ENCODE results near the gene VTI1B. TPM values are rescaled to one million over a fixed set of nuclear protein-coding genes. Genes with fewer than 3 reads are reported as not detected.

Gene VTI1B, protein sequence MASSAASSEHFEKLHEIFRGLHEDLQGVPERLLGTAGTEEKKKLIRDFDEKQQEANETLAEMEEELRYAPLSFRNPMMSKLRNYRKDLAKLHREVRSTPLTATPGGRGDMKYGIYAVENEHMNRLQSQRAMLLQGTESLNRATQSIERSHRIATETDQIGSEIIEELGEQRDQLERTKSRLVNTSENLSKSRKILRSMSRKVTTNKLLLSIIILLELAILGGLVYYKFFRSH
- total RNA-seq (10 to 100 TPM; 43.0 to 84.3 (median 58.9) TPM), polyA plus RNA-seq (100 to 1,000 TPM in 1 of 3 donors, 10 to 100 TPM in 2; 82.7 to 114 (median 95.1) TPM)
- long read RNA-seq, donor 1, full-length matches to known transcripts: 6 of 21 reads
- long read RNA-seq, donor 1, partial matches to known transcripts: 15 of 21 reads
- long read RNA-seq, donor 1, other reads (novel, unspliced or antisense): 0 of 21 reads
- long read RNA-seq, donor 2, full-length matches to known transcripts: 21 of 39 reads
- long read RNA-seq, donor 2, partial matches to known transcripts: 18 of 39 reads
- long read RNA-seq, donor 2, other reads (novel, unspliced or antisense): 0 of 39 reads
- long read RNA-seq, donor 3, full-length matches to known transcripts: 14 of 31 reads
- long read RNA-seq, donor 3, partial matches to known transcripts: 17 of 31 reads
- long read RNA-seq, donor 3, other reads (novel, unspliced or antisense): 0 of 31 reads
- long read RNA-seq, donor 4, full-length matches to known transcripts: 5 of 5 reads
- long read RNA-seq, donor 4, partial matches to known transcripts: 0 of 5 reads
- long read RNA-seq, donor 4, other reads (novel, unspliced or antisense): 0 of 5 reads
- long read RNA-seq, donor 5, full-length matches to known transcripts: 10 of 28 reads
- long read RNA-seq, donor 5, partial matches to known transcripts: 18 of 28 reads
- long read RNA-seq, donor 5, other reads (novel, unspliced or antisense): 0 of 28 reads
- long read RNA-seq, donor 6, full-length matches to known transcripts: 55 of 104 reads
- long read RNA-seq, donor 6, partial matches to known transcripts: 49 of 104 reads
- long read RNA-seq, donor 6, other reads (novel, unspliced or antisense): 0 of 104 reads
- long read RNA-seq, donor 7, full-length matches to known transcripts: 18 of 40 reads
- long read RNA-seq, donor 7, partial matches to known transcripts: 22 of 40 reads
- long read RNA-seq, donor 7, other reads (novel, unspliced or antisense): 0 of 40 reads
- long read RNA-seq, donor 8, full-length matches to known transcripts: 21 of 56 reads
- long read RNA-seq, donor 8, partial matches to known transcripts: 35 of 56 reads
- long read RNA-seq, donor 8, other reads (novel, unspliced or antisense): 0 of 56 reads
- long read RNA-seq, donor 9, full-length matches to known transcripts: 14 of 32 reads
- long read RNA-seq, donor 9, partial matches to known transcripts: 18 of 32 reads
- long read RNA-seq, donor 9, other reads (novel, unspliced or antisense): 0 of 32 reads
- long read RNA-seq, donor 10, full-length matches to known transcripts: 14 of 20 reads
- long read RNA-seq, donor 10, partial matches to known transcripts: 6 of 20 reads
- long read RNA-seq, donor 10, other reads (novel, unspliced or antisense): 0 of 20 reads

DNA sequence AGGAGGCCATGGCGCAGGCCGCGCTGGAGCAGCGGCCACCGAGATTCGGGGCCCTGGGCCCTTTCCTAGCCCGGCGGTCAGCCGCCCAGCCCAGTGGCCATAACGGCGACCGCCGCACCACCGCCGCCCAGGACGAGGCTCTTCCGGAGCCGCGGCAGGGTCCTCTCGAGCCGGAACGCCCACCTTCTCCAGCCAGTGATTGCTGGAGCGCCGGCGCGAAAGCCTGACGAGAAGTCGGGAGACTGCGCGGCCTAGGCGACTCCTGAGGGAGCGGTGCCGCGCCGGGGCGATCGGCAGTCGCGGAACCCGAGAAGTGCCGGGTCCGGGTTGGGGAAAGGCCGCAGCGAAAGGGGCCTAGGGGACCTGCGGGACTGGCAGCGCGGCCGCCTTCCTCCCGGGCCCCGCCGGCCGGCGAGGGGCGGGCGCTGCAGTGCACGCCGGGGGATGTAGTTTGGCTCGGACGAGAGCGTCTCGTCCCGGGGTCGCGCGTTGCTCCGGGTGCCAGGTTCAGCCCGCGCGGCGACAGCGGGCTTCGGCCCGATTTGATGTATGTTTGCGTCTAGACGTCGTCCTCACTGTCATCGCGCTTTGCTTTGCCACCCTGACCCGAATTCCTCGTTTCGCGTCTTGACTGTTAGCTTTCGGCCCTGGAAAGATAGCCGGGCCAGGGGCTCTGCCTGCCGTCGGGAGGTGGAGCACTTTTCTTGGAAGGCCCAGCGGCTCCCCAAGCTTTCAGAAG, at the start of gene VTI1B:
TSS of gene VTI1B (minus strand) at position 153 of the 739 bp plus-strand sequence. CDS start at position 10, 143 bp downstream.
- peaks cover 4 to 23% (median 15%) of the 10 kb centered on the region in 4 donors for H3K36me3 ChIP-seq
- H3K9me3 ChIP-seq: no peaks in the 10 kb centered on the region
- H3K4me1 ChIP-seq: peaks cover 15 to 51% (median 35%) of the 10 kb centered on the region in 4 donors
- peak; percentile 72 to 96 for DNase-seq
- no peaks in the 10 kb centered on the region for H3K27me3 ChIP-seq
- intact Hi-C loops (cut with DNase I; ENCODE audit: low total_unique reads): no loop called here
- peak within 1 kb of the TSS; percentile 97 to 99 (median 98) for H3K27ac ChIP-seq
- TF ChIP-seq POLR2A (IDR thresholded peaks at IDR 0.05): peak in 1 of 4 donors; percentile 29
- no peak for TF ChIP-seq EP300 (IDR thresholded peaks at IDR 0.05)
- peak in 2 of 3 donors; percentile 20 to 81 for TF ChIP-seq POLR2AphosphoS5 (IDR thresholded peaks at IDR 0.05)
- H3K4me3 ChIP-seq: peak within 1 kb of the TSS; percentile 78 to 95 (median 88)
- WGBS, 5 donors: 0 to 1% (median 0%) methylated on average over 21 to 87 of the region's 87 CpGs

DNA sequence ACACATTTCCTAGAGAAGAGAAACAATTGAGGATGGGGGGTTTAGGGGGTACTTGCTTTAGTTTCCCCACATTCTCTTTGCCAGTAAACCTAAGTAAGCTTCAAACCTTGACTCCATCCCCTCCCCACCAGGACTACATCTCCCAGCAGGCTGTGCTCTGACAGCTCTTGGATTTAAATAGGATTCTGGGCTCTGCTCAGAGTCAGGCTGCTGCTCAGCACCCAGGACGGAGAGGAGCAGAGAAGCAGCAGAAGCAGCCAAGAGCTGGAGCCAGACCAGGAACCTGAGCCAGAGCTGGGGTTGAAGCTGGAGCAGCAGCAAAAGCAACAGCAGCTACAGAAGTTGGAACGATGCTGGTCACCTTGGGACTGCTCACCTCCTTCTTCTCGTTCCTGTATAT, 47.9 kb upstream of the VTI1B start:
- 4 to 19% (median 7%) methylated on average over 3 of the region's 3 CpGs for WGBS, 5 donors
- H3K9me3 ChIP-seq: no peaks in the 10 kb centered on the region
- H3K4me1 ChIP-seq: peaks cover 0 to 16% (median 7%) of the 10 kb centered on the region in 4 donors
- DNase-seq: peak; percentile 69 to 87
- no peaks in the 10 kb centered on the region for H3K36me3 ChIP-seq
- intact Hi-C loops (cut with DNase I; ENCODE audit: low total_unique reads): no loop called here
- peak overlapping the region in 4 of 5 donors; percentile 16 to 72 (median 57) for H3K27ac ChIP-seq
- H3K4me3 ChIP-seq: peak overlapping the region in 3 of 4 donors; percentile 15 to 29 (median 27)
- TF ChIP-seq EP300 (IDR thresholded peaks at IDR 0.05) (no peak), POLR2AphosphoS5 (IDR thresholded peaks at IDR 0.05) (peak in 2 of 3 donors; percentile 4 to 43)
- TF ChIP-seq, protein P1, sequence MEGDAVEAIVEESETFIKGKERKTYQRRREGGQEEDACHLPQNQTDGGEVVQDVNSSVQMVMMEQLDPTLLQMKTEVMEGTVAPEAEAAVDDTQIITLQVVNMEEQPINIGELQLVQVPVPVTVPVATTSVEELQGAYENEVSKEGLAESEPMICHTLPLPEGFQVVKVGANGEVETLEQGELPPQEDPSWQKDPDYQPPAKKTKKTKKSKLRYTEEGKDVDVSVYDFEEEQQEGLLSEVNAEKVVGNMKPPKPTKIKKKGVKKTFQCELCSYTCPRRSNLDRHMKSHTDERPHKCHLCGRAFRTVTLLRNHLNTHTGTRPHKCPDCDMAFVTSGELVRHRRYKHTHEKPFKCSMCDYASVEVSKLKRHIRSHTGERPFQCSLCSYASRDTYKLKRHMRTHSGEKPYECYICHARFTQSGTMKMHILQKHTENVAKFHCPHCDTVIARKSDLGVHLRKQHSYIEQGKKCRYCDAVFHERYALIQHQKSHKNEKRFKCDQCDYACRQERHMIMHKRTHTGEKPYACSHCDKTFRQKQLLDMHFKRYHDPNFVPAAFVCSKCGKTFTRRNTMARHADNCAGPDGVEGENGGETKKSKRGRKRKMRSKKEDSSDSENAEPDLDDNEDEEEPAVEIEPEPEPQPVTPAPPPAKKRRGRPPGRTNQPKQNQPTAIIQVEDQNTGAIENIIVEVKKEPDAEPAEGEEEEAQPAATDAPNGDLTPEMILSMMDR (IDR thresholded peaks at IDR 0.05): no peak
- H3K27me3 ChIP-seq: peaks cover 0 to 4% (median 0%) of the 10 kb centered on the region in 3 donors

DNA sequence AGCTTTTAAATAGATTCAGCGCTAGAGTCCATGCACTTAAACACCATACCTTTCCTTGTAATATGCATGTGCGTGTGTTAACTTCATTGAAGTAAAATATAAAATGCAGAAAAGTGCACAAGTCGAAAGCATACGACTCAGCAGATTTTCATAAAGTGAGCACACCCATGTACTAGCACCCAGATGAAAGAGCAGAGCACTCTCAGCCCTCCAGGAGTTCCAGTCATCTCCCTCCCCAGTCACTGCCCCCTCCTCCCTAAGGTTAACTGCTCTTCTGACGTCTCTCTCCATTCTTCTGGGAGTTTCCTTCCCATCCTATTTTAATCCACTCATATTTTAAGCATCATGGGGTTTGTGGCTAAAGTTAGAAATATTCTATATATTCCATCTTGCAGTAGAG, 47.4 kb upstream of the VTI1B start:
- no peaks in the 10 kb centered on the region for H3K9me3 ChIP-seq
- WGBS, 5 donors: 69 to 80% (median 70%) methylated on average over 5 of the region's 5 CpGs
- no peaks in the 10 kb centered on the region for H3K36me3 ChIP-seq
- no peak for DNase-seq
- peaks cover 0 to 4% (median 0%) of the 10 kb centered on the region in 3 donors for H3K27me3 ChIP-seq
- intact Hi-C loops (cut with DNase I; ENCODE audit: low total_unique reads): no loop called here
- H3K27ac ChIP-seq: peak overlapping the region in 2 of 5 donors; percentile 16 to 66
- H3K4me3 ChIP-seq: peak overlapping the region in 1 of 4 donors; percentile 15
- no peak for TF ChIP-seq POLR2AphosphoS5 (IDR thresholded peaks at IDR 0.05)
- no peak for TF ChIP-seq POLR2A (IDR thresholded peaks at IDR 0.05)
- TF ChIP-seq, protein P1 (IDR thresholded peaks at IDR 0.05): no peak
- no peak for TF ChIP-seq EP300 (IDR thresholded peaks at IDR 0.05)
- peaks cover 0 to 16% (median 7%) of the 10 kb centered on the region in 4 donors for H3K4me1 ChIP-seq

Data from stomach (tissue), 19 donors.